SU-DHL-6 (cell line): ENCODE data around the gene ATF1.

Experiments
- CTCF ChIP-seq: fragments of 200-600 bp; sonication (generic); IDR thresholded peaks from one replicate; pipeline ENCODE4 v1.5.1; 2017; ENCODE audit warnings: antibody characterized with exemption, mild to moderate bottlenecking, low read length, moderate library complexity; ENCODE audit not compliant: insufficient read depth, poor library complexity, severe bottlenecking
- EZH2phosphoT487 ChIP-seq: fragments of 200-600 bp; sonication (generic), shearing (Covaris generic); conservative IDR thresholded peaks from 2 replicates; pipeline ENCODE4 v1.6.1; 2018; ENCODE audit warnings: mild to moderate bottlenecking, antibody characterized with exemption, low read length, moderate library complexity, mixed read lengths

GRCh38 chr12:50780013-50780412, 16.1 kb downstream of the ATF1 start:
- TF ChIP-seq CTCF (no peak), EZH2phosphoT487 (no peak)
